Memory B cell (primary cell): ENCODE measurements around the gene BMX.

ENCODE experiments used
- ATAC-seq: fragments of 150-1000 bp; cut with Tn5 transposase; 2 replicates; pipeline ENCODE4 v1.10.0; 2021; ENCODE audit warnings: low read depth, mild to moderate bottlenecking, moderate library complexity
- DNase-seq, 2 donors: peaks; one replicate each; pipeline ENCODE4 v3.0.0; 2022; ENCODE audit warnings: low spot score in 2 of 2
- H3K27ac Mint-ChIP-seq: one replicate; pipeline ENCODE4 v1.8.0; 2022; ENCODE audit warnings: mild to moderate bottlenecking, moderate library complexity, mixed read lengths
- H3K27me3 Mint-ChIP-seq: one replicate; pipeline ENCODE4 v1.8.0; 2022; ENCODE audit warnings: mixed read lengths
- H3K36me3 Mint-ChIP-seq: one replicate; pipeline ENCODE4 v1.8.0; 2022; ENCODE audit warnings: mild to moderate bottlenecking, mixed read lengths
- H3K4me1 Mint-ChIP-seq: one replicate; pipeline ENCODE4 v1.8.0; 2022; ENCODE audit warnings: mixed read lengths
- H3K4me3 Mint-ChIP-seq: one replicate; pipeline ENCODE4 v1.8.0; 2022; ENCODE audit warnings: mild to moderate bottlenecking, moderate library complexity, mixed read lengths
- H3K9me3 Mint-ChIP-seq: one replicate; pipeline ENCODE4 v1.8.0; 2022; ENCODE audit warnings: mixed read lengths

The BMX gene

GRCh38 chrX:15605226-15605625 is 104.6 kb downstream of the BMX start:
- no peaks in the 10 kb centered on the region for H3K4me1 Mint-ChIP-seq
- H3K36me3 Mint-ChIP-seq: no peaks in the 10 kb centered on the region
- H3K4me3 Mint-ChIP-seq: no peak overlapping the region
- DNase-seq (no peak), ATAC-seq (no peak)
- no peak overlapping the region for H3K27ac Mint-ChIP-seq
- peaks cover 11% of the 10 kb centered on the region for H3K27me3 Mint-ChIP-seq
- H3K9me3 Mint-ChIP-seq: no peaks in the 10 kb centered on the region
